Measurements from ENCODE around the gene GPM6B. TPM values are rescaled to one million over a fixed set of nuclear protein-coding genes. Genes with fewer than 3 reads are reported as not detected.

GPM6B gene
- total and polyA plus RNA-seq, 4 donors: 6.3 to 19.6 (median 16.0) TPM

- H3K27ac ChIP-seq (ENCODE audit: low read depth in 1 of 2, low read length in 2 of 2): no peak overlapping the region
- DNase-seq: no peak
- no peaks in the 10 kb centered on the region for H3K9me3 ChIP-seq (ENCODE audit: control insufficient read depth, low read length)
- no peaks in the 10 kb centered on the region for H3K27me3 ChIP-seq (ENCODE audit: control insufficient read depth in 1 of 2, insufficient read depth in 2 of 2, low read length in 1 of 2)
- 75 to 83% methylated on average over 8 of the region's 8 CpGs for WGBS, 2 donors
- no peak for ATAC-seq (ENCODE audit: low FRiP score)
- no peaks in the 10 kb centered on the region for H3K4me1 ChIP-seq (ENCODE audit: control insufficient read depth in 1 of 2, insufficient read depth in 2 of 2, low read length in 2 of 2)
- H3K4me3 ChIP-seq (ENCODE audit: low read length in 2 of 2): no peak overlapping the region
- intact Hi-C loops (cut with DNase I): no loop called here
- H3K36me3 ChIP-seq (ENCODE audit: control insufficient read depth in 1 of 2, insufficient read depth in 2 of 2, low read length in 1 of 2): no peaks in the 10 kb centered on the region
Measured at GRCh38 chrX:13786048-13786447, 30.8 kb downstream of the GPM6B start.

GRCh38 chrX:13780868-13781427, 35.9 kb downstream of the GPM6B start:
- ATAC-seq (ENCODE audit: low FRiP score) (no peak), DNase-seq (no peak)
- H3K27ac ChIP-seq (ENCODE audit: low read depth in 1 of 2, low read length in 2 of 2): no peak overlapping the region
- no peaks in the 10 kb centered on the region for H3K4me1 ChIP-seq (ENCODE audit: control insufficient read depth in 1 of 2, insufficient read depth in 2 of 2, low read length in 2 of 2)
- intact Hi-C loops (cut with DNase I): no loop called here
- no peaks in the 10 kb centered on the region for H3K36me3 ChIP-seq (ENCODE audit: control insufficient read depth in 1 of 2, insufficient read depth in 2 of 2, low read length in 1 of 2)
- no peaks in the 10 kb centered on the region for H3K27me3 ChIP-seq (ENCODE audit: control insufficient read depth in 1 of 2, insufficient read depth in 2 of 2, low read length in 1 of 2)
- H3K4me3 ChIP-seq (ENCODE audit: low read length in 2 of 2): no peak overlapping the region
- 75 to 78% methylated on average over 7 of the region's 7 CpGs for WGBS, 2 donors
- H3K9me3 ChIP-seq (ENCODE audit: control insufficient read depth, low read length): no peaks in the 10 kb centered on the region

- no peaks in the 10 kb centered on the region for H3K27me3 ChIP-seq (ENCODE audit: control insufficient read depth in 1 of 2, insufficient read depth in 2 of 2, low read length in 1 of 2)
- H3K9me3 ChIP-seq (ENCODE audit: control insufficient read depth, low read length): no peaks in the 10 kb centered on the region
- H3K4me1 ChIP-seq (ENCODE audit: control insufficient read depth in 1 of 2, insufficient read depth in 2 of 2, low read length in 2 of 2): no peaks in the 10 kb centered on the region
- intact Hi-C loops (cut with DNase I): no loop called here
- 17 to 60% methylated on average over 2 of the region's 2 CpGs for WGBS, 2 donors
- DNase-seq (no peak), ATAC-seq (ENCODE audit: low FRiP score) (no peak)
- no peaks in the 10 kb centered on the region for H3K36me3 ChIP-seq (ENCODE audit: control insufficient read depth in 1 of 2, insufficient read depth in 2 of 2, low read length in 1 of 2)
- no peak overlapping the region for H3K4me3 ChIP-seq (ENCODE audit: low read length in 2 of 2)
- H3K27ac ChIP-seq (ENCODE audit: low read depth in 1 of 2, low read length in 2 of 2): no peak overlapping the region
Measured at GRCh38 chrX:13778916-13779315, 38.0 kb downstream of the GPM6B start.

- H3K27ac ChIP-seq (ENCODE audit: low read depth in 1 of 2, low read length in 2 of 2): no peak overlapping the region
- no peak for ATAC-seq (ENCODE audit: low FRiP score)
- 61 to 69% methylated on average over 4 of the region's 4 CpGs for WGBS, 2 donors
Measured at GRCh38 chrX:13776387-13776786, 40.5 kb downstream of the GPM6B start.

GRCh38 chrX:13775837-13776236, 41.1 kb downstream of the GPM6B start:
- Histone ChIP-seq H3K27ac (ENCODE audit: low read depth in 1 of 2, low read length in 2 of 2) (no peak overlapping the region), H3K36me3 (ENCODE audit: control insufficient read depth in 1 of 2, insufficient read depth in 2 of 2, low read length in 1 of 2) (no peaks in the 10 kb centered on the region), H3K4me3 (ENCODE audit: low read length in 2 of 2) (no peak overlapping the region), H3K4me1 (ENCODE audit: control insufficient read depth in 1 of 2, insufficient read depth in 2 of 2, low read length in 2 of 2) (no peaks in the 10 kb centered on the region), H3K9me3 (ENCODE audit: control insufficient read depth, low read length) (no peaks in the 10 kb centered on the region), H3K27me3 (ENCODE audit: control insufficient read depth in 1 of 2, insufficient read depth in 2 of 2, low read length in 1 of 2) (no peaks in the 10 kb centered on the region)
- ATAC-seq (ENCODE audit: low FRiP score) (no peak), DNase-seq (no peak)
- intact Hi-C loops (cut with DNase I): no loop called here
- WGBS, 2 donors: 77 to 87% methylated on average over 3 of the region's 3 CpGs

More at GRCh38 chrX:13776387-13776786, 40.5 kb downstream of the GPM6B start:
- intact Hi-C loops (cut with DNase I): no loop called here
- no peak for DNase-seq
- H3K36me3 ChIP-seq (ENCODE audit: control insufficient read depth in 1 of 2, insufficient read depth in 2 of 2, low read length in 1 of 2): no peaks in the 10 kb centered on the region
- H3K4me3 ChIP-seq (ENCODE audit: low read length in 2 of 2): no peak overlapping the region
- no peaks in the 10 kb centered on the region for H3K9me3 ChIP-seq (ENCODE audit: control insufficient read depth, low read length)
- no peaks in the 10 kb centered on the region for H3K27me3 ChIP-seq (ENCODE audit: control insufficient read depth in 1 of 2, insufficient read depth in 2 of 2, low read length in 1 of 2)
- H3K4me1 ChIP-seq (ENCODE audit: control insufficient read depth in 1 of 2, insufficient read depth in 2 of 2, low read length in 2 of 2): no peaks in the 10 kb centered on the region

- Histone ChIP-seq H3K9me3 (ENCODE audit: control insufficient read depth, low read length) (no peaks in the 10 kb centered on the region), H3K27me3 (ENCODE audit: control insufficient read depth in 1 of 2, insufficient read depth in 2 of 2, low read length in 1 of 2) (no peaks in the 10 kb centered on the region), H3K4me3 (ENCODE audit: low read length in 2 of 2) (no peak overlapping the region), H3K4me1 (ENCODE audit: control insufficient read depth in 1 of 2, insufficient read depth in 2 of 2, low read length in 2 of 2) (no peaks in the 10 kb centered on the region), H3K36me3 (ENCODE audit: control insufficient read depth in 1 of 2, insufficient read depth in 2 of 2, low read length in 1 of 2) (peaks cover 0 to 4% of the 10 kb centered on the region in 2 donors), H3K27ac (ENCODE audit: low read depth in 1 of 2, low read length in 2 of 2) (no peak overlapping the region)
- no peak for ATAC-seq (ENCODE audit: low FRiP score)
- intact Hi-C loops (cut with DNase I): no loop called here
- no peak for DNase-seq
- WGBS, 2 donors: 85 to 89% methylated on average over 2 of the region's 2 CpGs
Measured at GRCh38 chrX:13774696-13775095, 42.2 kb downstream of the GPM6B start.

- WGBS, 2 donors: 83% methylated on average over 3 of the region's 3 CpGs
- DNase-seq: no peak
Measured at GRCh38 chrX:13770013-13770535, 46.8 kb downstream of the GPM6B start.

GRCh38 chrX:13768939-13769338, 48.0 kb downstream of the GPM6B start:
- H3K4me1 ChIP-seq (ENCODE audit: control insufficient read depth in 1 of 2, insufficient read depth in 2 of 2, low read length in 2 of 2): no peaks in the 10 kb centered on the region
- no peaks in the 10 kb centered on the region for H3K9me3 ChIP-seq (ENCODE audit: control insufficient read depth, low read length)
- DNase-seq (no peak), ATAC-seq (ENCODE audit: low FRiP score) (no peak)
- H3K36me3 ChIP-seq (ENCODE audit: control insufficient read depth in 1 of 2, insufficient read depth in 2 of 2, low read length in 1 of 2): peaks cover 0 to 8% of the 10 kb centered on the region in 2 donors
- H3K4me3 ChIP-seq (ENCODE audit: low read length in 2 of 2): no peak overlapping the region
- H3K27me3 ChIP-seq (ENCODE audit: control insufficient read depth in 1 of 2, insufficient read depth in 2 of 2, low read length in 1 of 2): no peaks in the 10 kb centered on the region
- intact Hi-C loops (cut with DNase I): loop anchor here in 1 of 2 donors (10.0 kb wide), 1 partner anchor 126 kb away; no protein-coding TSS in a partner anchor
- 94 to 95% methylated on average over 4 of the region's 4 CpGs for WGBS, 2 donors
- no peak overlapping the region for H3K27ac ChIP-seq (ENCODE audit: low read depth in 1 of 2, low read length in 2 of 2)

More at GRCh38 chrX:13770013-13770535, 46.8 kb downstream of the GPM6B start:
- no peak overlapping the region for H3K27ac ChIP-seq (ENCODE audit: low read depth in 1 of 2, low read length in 2 of 2)
- H3K9me3 ChIP-seq (ENCODE audit: control insufficient read depth, low read length): no peaks in the 10 kb centered on the region
- peaks cover 0 to 8% of the 10 kb centered on the region in 2 donors for H3K36me3 ChIP-seq (ENCODE audit: control insufficient read depth in 1 of 2, insufficient read depth in 2 of 2, low read length in 1 of 2)
- H3K27me3 ChIP-seq (ENCODE audit: control insufficient read depth in 1 of 2, insufficient read depth in 2 of 2, low read length in 1 of 2): no peaks in the 10 kb centered on the region
- intact Hi-C loops (cut with DNase I): no loop called here
- H3K4me1 ChIP-seq (ENCODE audit: control insufficient read depth in 1 of 2, insufficient read depth in 2 of 2, low read length in 2 of 2): no peaks in the 10 kb centered on the region
- no peak overlapping the region for H3K4me3 ChIP-seq (ENCODE audit: low read length in 2 of 2)
- no peak for ATAC-seq (ENCODE audit: low FRiP score)

- Histone ChIP-seq H3K4me3 (ENCODE audit: low read length in 2 of 2) (no peak overlapping the region), H3K9me3 (ENCODE audit: control insufficient read depth, low read length) (no peaks in the 10 kb centered on the region), H3K27ac (ENCODE audit: low read depth in 1 of 2, low read length in 2 of 2) (no peak overlapping the region), H3K27me3 (ENCODE audit: control insufficient read depth in 1 of 2, insufficient read depth in 2 of 2, low read length in 1 of 2) (no peaks in the 10 kb centered on the region), H3K36me3 (ENCODE audit: control insufficient read depth in 1 of 2, insufficient read depth in 2 of 2, low read length in 1 of 2) (peaks cover 0 to 4% of the 10 kb centered on the region in 2 donors), H3K4me1 (ENCODE audit: control insufficient read depth in 1 of 2, insufficient read depth in 2 of 2, low read length in 2 of 2) (peaks cover 0 to 2% of the 10 kb centered on the region in 2 donors)
- DNase-seq (no peak), ATAC-seq (ENCODE audit: low FRiP score) (no peak)
- WGBS, 2 donors: 57 to 70% methylated on average over 6 of the region's 6 CpGs
- intact Hi-C loops (cut with DNase I): loop anchor here in 1 of 2 donors (10.0 kb wide), 1 partner anchor 130 kb away; no protein-coding TSS in a partner anchor
Measured at GRCh38 chrX:13764765-13765164, 52.1 kb downstream of the GPM6B start.

Measured in aorta (tissue), 5 donors.